Fibroblast of lung (primary cell): Measurements from ENCODE around the gene RHBDD3. TPM values are rescaled to one million over a fixed set of nuclear protein-coding genes. Genes with fewer than 3 reads are reported as not detected.

ENCODE experiments used
- DNase-seq, 2 donors: peaks; one replicate each; pipeline versions ENCODE4 v3.0.0 to v3.0.0-alpha.2; 2010; ENCODE audit warnings: low read depth in 2 of 2
- H2AFZ ChIP-seq: 2 replicates; pipeline ENCODE4 v1.5.1; 2012; ENCODE audit warnings: low read length, control low read depth, inconsistent platforms
- H3K27ac ChIP-seq: 2 replicates; pipeline ENCODE4 v1.5.1; 2011; ENCODE audit warnings: low read length, control low read depth; ENCODE audit not compliant: insufficient read depth
- H3K27me3 ChIP-seq: 2 replicates; pipeline ENCODE4 v1.5.1; 2011; ENCODE audit warnings: mild to moderate bottlenecking, low read length; ENCODE audit not compliant: control insufficient read depth, insufficient read depth
- H3K36me3 ChIP-seq: 2 replicates; pipeline ENCODE4 v1.5.1; 2011; ENCODE audit warnings: low read length; ENCODE audit not compliant: control insufficient read depth, insufficient read depth
- H3K4me1 ChIP-seq: 2 replicates; pipeline ENCODE4 v1.5.1; 2011; ENCODE audit warnings: low read length; ENCODE audit not compliant: control insufficient read depth, insufficient read depth; ENCODE audit errors: extremely low read depth
- H3K4me2 ChIP-seq: 2 replicates; pipeline ENCODE4 v1.5.1; 2011; ENCODE audit warnings: low read length, control low read depth; ENCODE audit not compliant: insufficient read depth; ENCODE audit errors: extremely low read depth
- H3K4me3 ChIP-seq, 4 experiments: fragments of 200-600 bp in 1 of 4; sonication (generic) in 1 of 4; replicated peaks in 1 of 4; 2 replicates each; pipeline ENCODE4 v1.5.1; 2011 to 2016; ENCODE audit warnings: low read length in 4 of 4, low read depth in 3 of 4, mild to moderate bottlenecking in 3 of 4, control low read depth in 2 of 4, inconsistent platforms in 1 of 4, mixed read lengths in 1 of 4; ENCODE audit not compliant: insufficient read depth in 1 of 4; ENCODE audit errors: control extremely low read depth in 1 of 4
- H3K79me2 ChIP-seq: 2 replicates; pipeline ENCODE4 v1.5.1; 2012; ENCODE audit warnings: mild to moderate bottlenecking, low read length, inconsistent platforms; ENCODE audit not compliant: control insufficient read depth, insufficient read depth
- H3K9ac ChIP-seq: 2 replicates; pipeline ENCODE4 v1.5.1; 2011; ENCODE audit warnings: mild to moderate bottlenecking, low read length, control low read depth; ENCODE audit not compliant: insufficient read depth
- H3K9me3 ChIP-seq: 2 replicates; pipeline ENCODE4 v1.5.1; 2012; ENCODE audit warnings: low read depth, low read length; ENCODE audit not compliant: control insufficient read depth, insufficient read depth
- H4K20me1 ChIP-seq: 2 replicates; pipeline ENCODE4 v1.5.1; 2011; ENCODE audit warnings: low read length; ENCODE audit not compliant: control insufficient read depth, insufficient read depth; ENCODE audit errors: extremely low read depth
- EZH2 ChIP-seq: IDR thresholded peaks from 2 replicates; pipeline ENCODE4 v1.5.1; 2012; ENCODE audit warnings: low read length, control low read depth, mild to moderate bottlenecking; ENCODE audit errors: missing control alignments
- polyA plus RNA-seq, 2 donors: library from polyadenylated mRNA; depleted of rRNA in 1 of 2; stranded (reverse) in 1 of 2; unstranded in 1 of 2; fragments of >200 nt; gene quantifications; 2 replicates each; pipeline ENCODE4 v1.2.1, GENCODE V29; 2011 to 2012; ENCODE audit warnings: missing spikeins in 1 of 2
- total RNA-seq: library from RNA; depleted of rRNA; stranded (reverse); fragments of >200 nt; gene quantifications from 2 replicates; pipeline ENCODE4 v1.2.1, GENCODE V29; 2014
- TF ChIP-seq, protein P1 (sequence below), 2 donors: IDR thresholded peaks in 1 of 2; conservative IDR thresholded peaks in 1 of 2; 1 replicate in 1 of 2; 2 replicates in 1 of 2; pipeline ENCODE4 v1.5.1; 2011 to 2012; ENCODE audit warnings: low read length in 2 of 2, control low read depth in 1 of 2, inconsistent platforms in 1 of 2, low read depth in 1 of 2, mild to moderate bottlenecking in 1 of 2

Gene RHBDD3
- total and polyA plus RNA-seq, 2 donors (not counting 1 experiment from before 2014, with no cell fraction given): 7.2 to 20.6 TPM

DNA sequence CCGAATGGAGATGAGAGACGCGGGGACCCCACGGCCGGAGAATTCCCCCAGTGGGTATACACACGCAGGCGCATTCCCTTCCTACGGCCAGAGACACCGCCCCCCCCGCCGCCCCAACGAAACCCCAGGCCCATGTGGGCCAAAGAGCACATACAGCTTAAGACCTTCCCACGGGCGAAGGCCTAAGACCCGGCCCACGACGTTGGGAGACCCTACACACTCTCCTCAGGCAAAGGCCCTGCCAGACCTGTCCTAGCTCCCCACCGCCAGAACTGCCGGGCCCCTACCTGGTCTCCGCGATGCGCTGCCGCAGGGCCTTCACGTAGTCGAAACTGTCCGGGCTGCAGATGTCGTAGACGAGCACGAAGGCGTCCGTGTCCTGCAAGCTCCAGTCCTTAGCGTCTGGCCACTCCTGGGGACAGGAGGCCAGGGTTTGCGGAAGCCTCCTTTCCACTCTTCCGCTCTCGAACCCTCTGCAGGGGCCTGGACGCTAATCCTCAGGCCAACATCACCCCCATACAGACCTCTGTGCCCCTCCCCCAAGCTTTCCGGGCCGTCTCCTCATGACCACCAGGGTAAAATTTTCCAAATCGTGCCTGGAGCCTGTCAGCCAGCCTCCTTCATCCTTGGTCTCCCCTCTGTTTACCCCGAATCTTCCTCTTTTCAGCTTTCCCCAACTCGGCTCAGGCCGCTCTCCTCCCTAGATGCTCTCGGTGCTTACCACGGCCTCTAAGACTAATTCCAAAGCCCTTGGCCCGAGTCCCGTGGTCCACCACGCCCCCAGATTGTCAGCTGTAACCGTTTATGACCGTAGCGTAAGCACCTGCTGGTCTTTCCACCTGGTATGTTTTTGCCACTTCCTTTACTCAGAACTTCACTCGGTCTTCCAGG, 46.0 kb upstream of the RHBDD3 start:
- peak; percentile 14 for TF ChIP-seq EZH2
- TF ChIP-seq, protein P1, sequence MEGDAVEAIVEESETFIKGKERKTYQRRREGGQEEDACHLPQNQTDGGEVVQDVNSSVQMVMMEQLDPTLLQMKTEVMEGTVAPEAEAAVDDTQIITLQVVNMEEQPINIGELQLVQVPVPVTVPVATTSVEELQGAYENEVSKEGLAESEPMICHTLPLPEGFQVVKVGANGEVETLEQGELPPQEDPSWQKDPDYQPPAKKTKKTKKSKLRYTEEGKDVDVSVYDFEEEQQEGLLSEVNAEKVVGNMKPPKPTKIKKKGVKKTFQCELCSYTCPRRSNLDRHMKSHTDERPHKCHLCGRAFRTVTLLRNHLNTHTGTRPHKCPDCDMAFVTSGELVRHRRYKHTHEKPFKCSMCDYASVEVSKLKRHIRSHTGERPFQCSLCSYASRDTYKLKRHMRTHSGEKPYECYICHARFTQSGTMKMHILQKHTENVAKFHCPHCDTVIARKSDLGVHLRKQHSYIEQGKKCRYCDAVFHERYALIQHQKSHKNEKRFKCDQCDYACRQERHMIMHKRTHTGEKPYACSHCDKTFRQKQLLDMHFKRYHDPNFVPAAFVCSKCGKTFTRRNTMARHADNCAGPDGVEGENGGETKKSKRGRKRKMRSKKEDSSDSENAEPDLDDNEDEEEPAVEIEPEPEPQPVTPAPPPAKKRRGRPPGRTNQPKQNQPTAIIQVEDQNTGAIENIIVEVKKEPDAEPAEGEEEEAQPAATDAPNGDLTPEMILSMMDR (conservative IDR thresholded peaks at IDR 0.05 in 1 of 2, IDR thresholded peaks at IDR 0.05 in 1 of 2; ENCODE audit: low read depth in 1 of 2, low read length in 2 of 2): no peak
- peaks cover 34% of the 10 kb centered on the region for H3K27me3 ChIP-seq
- H3K4me1 ChIP-seq: peaks cover 10% of the 10 kb centered on the region

DNA sequence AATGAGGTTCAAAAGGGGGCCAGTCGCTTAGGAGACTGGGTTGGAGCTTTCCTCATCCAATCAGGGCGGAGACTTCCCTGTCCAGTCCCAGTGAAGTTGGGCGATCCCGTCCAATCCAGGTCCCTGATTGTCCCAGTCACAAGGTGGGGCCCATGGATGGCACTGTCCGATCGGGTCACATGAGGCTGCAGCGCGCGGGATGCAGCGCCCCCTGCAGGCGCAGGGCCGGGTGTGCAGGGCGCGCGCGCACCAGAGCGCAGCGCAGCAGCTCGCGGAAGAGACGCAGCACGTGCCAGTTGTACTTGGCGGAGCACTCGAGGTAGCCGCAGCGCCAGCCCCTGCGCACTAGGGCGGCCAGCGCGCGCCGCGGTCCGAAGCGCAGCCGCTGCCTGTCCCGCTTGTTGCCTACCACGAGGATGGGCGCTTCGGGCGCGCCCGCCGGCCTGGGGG, 45.4 kb upstream of the RHBDD3 start:
- Histone ChIP-seq H3K36me3 (peaks cover 8% of the 10 kb centered on the region), H3K4me3 (no peak overlapping the region), H3K79me2 (peaks cover 7% of the 10 kb centered on the region), H2AFZ (no peak overlapping the region), H3K9me3 (no peaks in the 10 kb centered on the region), H3K27ac (no peak overlapping the region), H3K9ac (no peak overlapping the region), H3K4me1 (peaks cover 16% of the 10 kb centered on the region), H4K20me1 (no peaks in the 10 kb centered on the region), H3K27me3 (peaks cover 34% of the 10 kb centered on the region), H3K4me2 (no peak overlapping the region)
- TF ChIP-seq, protein P1 (conservative IDR thresholded peaks at IDR 0.05 in 1 of 2, IDR thresholded peaks at IDR 0.05 in 1 of 2; ENCODE audit: low read depth in 1 of 2, low read length in 2 of 2): peak; percentile 42 to 48
- no peak for TF ChIP-seq EZH2
- peak in 1 of 2 donors; percentile 47 for DNase-seq

More for the DNA sequence above, 46.0 kb upstream of the RHBDD3 start:
- DNase-seq: no peak
- peaks cover 4% of the 10 kb centered on the region for H3K79me2 ChIP-seq
- H2AFZ ChIP-seq: no peak overlapping the region
- H3K27ac ChIP-seq: no peak overlapping the region
- no peak overlapping the region for H3K4me2 ChIP-seq
- no peak overlapping the region for H3K9ac ChIP-seq
- no peaks in the 10 kb centered on the region for H3K9me3 ChIP-seq
- H4K20me1 ChIP-seq: no peaks in the 10 kb centered on the region
- no peak overlapping the region for H3K4me3 ChIP-seq
- peaks cover 8% of the 10 kb centered on the region for H3K36me3 ChIP-seq

DNA sequence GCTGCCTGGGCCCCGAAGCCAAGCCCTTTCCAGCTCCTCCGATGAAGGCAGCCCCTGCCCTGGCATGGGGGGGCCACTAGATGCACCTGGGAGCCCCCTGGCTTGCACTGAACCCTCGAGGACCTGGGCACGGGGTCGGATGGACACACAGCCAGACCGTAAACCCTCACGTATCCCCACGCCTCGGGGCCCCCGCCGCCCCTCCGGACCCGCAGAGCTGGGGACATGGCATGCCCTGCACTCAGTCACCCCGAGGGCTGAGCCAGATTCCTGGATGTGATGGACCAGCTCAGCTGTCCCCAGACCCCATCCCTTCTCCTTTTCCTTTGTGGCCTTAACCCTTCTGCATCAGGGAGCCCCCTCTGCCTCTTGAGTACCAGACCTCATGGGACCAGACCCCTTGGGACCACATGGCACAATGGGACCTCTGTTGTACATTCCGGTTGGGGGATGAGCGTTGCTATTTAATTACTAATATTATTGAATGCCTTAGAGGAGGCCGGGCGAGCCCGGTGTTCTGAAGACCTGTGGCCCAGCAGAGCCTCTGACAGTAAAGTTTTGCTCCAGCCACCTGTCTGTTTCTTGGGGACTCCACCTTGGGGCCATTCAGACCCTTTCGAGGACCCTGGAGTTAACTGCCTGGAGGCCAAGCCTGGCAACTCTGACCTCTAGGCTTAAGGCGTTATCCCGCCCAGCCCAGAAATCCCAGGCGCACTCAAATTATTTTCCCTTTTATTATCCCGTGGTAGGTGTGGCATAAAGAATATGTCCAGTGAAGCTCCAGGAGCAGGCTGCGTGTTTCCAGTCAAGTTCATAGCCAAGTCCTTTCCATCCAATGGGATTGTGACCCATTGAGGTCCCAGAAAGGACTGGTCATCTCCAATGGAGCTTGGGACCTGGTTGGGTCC, 44.7 kb upstream of the RHBDD3 start:
- Histone ChIP-seq H3K4me2 (no peak overlapping the region), H3K4me1 (peaks cover 17% of the 10 kb centered on the region), H3K27me3 (peaks cover 34% of the 10 kb centered on the region), H3K27ac (no peak overlapping the region), H3K9ac (no peak overlapping the region), H3K9me3 (no peaks in the 10 kb centered on the region), H3K4me3 (no peak overlapping the region), H2AFZ (no peak overlapping the region), H3K79me2 (peaks cover 13% of the 10 kb centered on the region), H3K36me3 (peaks cover 8% of the 10 kb centered on the region), H4K20me1 (no peaks in the 10 kb centered on the region)
- DNase-seq: no peak
- no peak for TF ChIP-seq EZH2
- TF ChIP-seq, protein P1 (conservative IDR thresholded peaks at IDR 0.05 in 1 of 2, IDR thresholded peaks at IDR 0.05 in 1 of 2; ENCODE audit: low read depth in 1 of 2, low read length in 2 of 2): no peak
